Glutamatergic neuron (in vitro differentiated cells): Measurements from ENCODE around the gene PKN3. TPM values are rescaled to one million over a fixed set of nuclear protein-coding genes. Genes with fewer than 3 reads are reported as not detected.
"Not testable (repeated sequence)": the region's sequence is repeated elsewhere in the genome, so short reads cannot be mapped to it uniquely, and the experiment has no call there.

ENCODE experiments used
- DNase-seq: peaks from one replicate; pipeline ENCODE4 v3.0.0; 2022
- H3K27ac Mint-ChIP-seq: one replicate; pipeline ENCODE4 v1.8.0; 2020; ENCODE audit warnings: mild to moderate bottlenecking, mixed read lengths, inconsistent platforms; ENCODE audit not compliant: unreplicated experiment
- H3K27me3 Mint-ChIP-seq: one replicate; pipeline ENCODE4 v1.8.0; 2020; ENCODE audit warnings: mild to moderate bottlenecking, moderate library complexity, mixed read lengths, inconsistent platforms; ENCODE audit not compliant: unreplicated experiment
- H3K36me3 Mint-ChIP-seq: one replicate; pipeline ENCODE4 v1.8.0; 2020; ENCODE audit warnings: mild to moderate bottlenecking, mixed read lengths, inconsistent platforms; ENCODE audit not compliant: unreplicated experiment
- H3K4me1 Mint-ChIP-seq: one replicate; pipeline ENCODE4 v1.8.0; 2020; ENCODE audit warnings: mild to moderate bottlenecking, low read depth, mixed read lengths, inconsistent platforms; ENCODE audit not compliant: unreplicated experiment
- H3K4me3 Mint-ChIP-seq: one replicate; pipeline ENCODE4 v1.8.0; 2020; ENCODE audit warnings: mild to moderate bottlenecking, mixed read lengths, inconsistent platforms; ENCODE audit not compliant: unreplicated experiment
- H3K9me3 Mint-ChIP-seq: one replicate; pipeline ENCODE4 v1.8.0; 2020; ENCODE audit warnings: mild to moderate bottlenecking, moderate library complexity, mixed read lengths, inconsistent platforms; ENCODE audit not compliant: unreplicated experiment
- CTCF ChIP-seq: fragments of 200-600 bp; sonication (generic); IDR thresholded peaks from one replicate; pipeline ENCODE4 v1.5.0; 2021; ENCODE audit not compliant: partially characterized antibody, unreplicated experiment
- total RNA-seq: library from RNA; stranded (reverse); fragmentation: NEBNext Ultra II Directional; extraction: Animal tissue kit (Norgen Biotek cat#: 25700); gene quantifications from one replicate; pipeline ENCODE4 v1.2.1, GENCODE V29; 2021; ENCODE audit not compliant: unreplicated experiment

Gene PKN3
- total RNA-seq, 1 donor from 2014 or later, result 4.3 TPM

DNA sequence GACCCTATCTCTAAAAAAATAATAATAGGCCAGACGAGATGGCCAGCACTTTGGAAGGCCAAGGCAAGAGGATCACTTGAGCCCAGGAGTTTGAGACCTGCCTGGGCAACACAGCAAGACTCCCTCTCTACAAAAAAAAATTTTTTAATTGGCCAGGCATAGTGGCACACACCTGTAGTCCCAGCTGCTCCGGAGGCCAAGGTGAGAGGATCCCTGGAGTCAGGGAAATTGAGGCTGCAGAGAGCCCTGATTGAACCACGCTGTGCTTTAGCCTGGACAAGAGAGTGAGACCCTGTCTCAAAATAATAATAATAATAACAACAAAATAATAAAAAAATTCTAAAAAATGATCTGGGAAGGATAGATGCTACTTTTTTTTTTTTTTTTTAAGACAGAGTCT is 44.5 kb upstream of the PKN3 start:
- peak overlapping the region; percentile 95 for H3K4me3 Mint-ChIP-seq
- peak overlapping the region; percentile 100 for H3K27ac Mint-ChIP-seq
- no peak for DNase-seq
- H3K9me3 Mint-ChIP-seq, result no peaks in the 10 kb centered on the region
- H3K4me1 Mint-ChIP-seq, result no peaks in the 10 kb centered on the region
- TF ChIP-seq CTCF, result no peak
- no peaks in the 10 kb centered on the region for H3K36me3 Mint-ChIP-seq
- H3K27me3 Mint-ChIP-seq, result peaks cover 4% of the 10 kb centered on the region

DNA sequence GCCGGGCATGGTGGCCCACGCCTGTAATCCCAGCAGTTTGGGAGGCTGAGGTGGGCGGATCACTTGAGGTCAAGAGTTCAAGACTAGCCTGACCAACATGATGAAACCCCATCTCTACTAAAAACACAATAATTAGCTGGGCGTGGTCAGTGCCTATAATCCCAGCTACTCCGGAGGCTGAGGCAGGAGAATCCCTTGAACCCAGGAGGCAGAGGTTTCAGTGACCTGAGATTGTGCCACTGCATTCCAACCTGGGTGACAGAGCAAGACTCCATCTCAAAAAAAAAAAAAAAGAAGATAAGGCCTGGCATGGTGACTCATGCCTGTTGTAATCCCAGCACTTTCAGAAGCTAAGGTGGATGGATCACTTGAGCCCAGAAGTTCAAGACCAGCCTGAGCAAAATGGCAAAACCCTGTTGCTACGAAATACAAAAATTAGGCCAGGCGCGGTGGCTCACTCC is 35.8 kb upstream of the PKN3 start:
- DNase-seq, H3K4me1 Mint-ChIP-seq, H3K27ac Mint-ChIP-seq, H3K9me3 Mint-ChIP-seq, H3K4me3 Mint-ChIP-seq, H3K27me3 Mint-ChIP-seq, H3K36me3 Mint-ChIP-seq: not testable (repeated sequence)

DNA sequence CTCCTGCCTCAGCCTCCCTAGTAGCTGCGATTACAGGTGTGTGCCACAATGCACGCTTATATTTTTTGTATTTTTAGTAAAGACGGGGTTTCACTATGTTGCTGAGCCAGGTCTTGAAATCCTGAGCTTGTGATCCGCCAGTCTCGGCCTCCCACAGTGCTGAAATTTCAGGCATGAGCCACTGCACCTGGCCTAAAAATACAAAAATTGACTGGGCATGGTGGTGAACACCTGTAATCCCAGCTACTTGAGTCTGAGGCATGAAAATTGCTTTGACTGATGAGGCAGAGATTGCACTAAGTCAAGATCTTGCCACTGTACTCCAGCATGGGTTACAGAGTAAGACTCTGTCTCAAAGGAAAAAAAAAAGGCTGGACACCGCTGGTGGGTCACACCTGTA is 32.5 kb upstream of the PKN3 start:
- Mint-ChIP-seq H3K27ac (no peak overlapping the region), H3K9me3 (no peaks in the 10 kb centered on the region), H3K36me3 (no peaks in the 10 kb centered on the region), H3K27me3 (no peaks in the 10 kb centered on the region), H3K4me1 (no peaks in the 10 kb centered on the region), H3K4me3 (no peak overlapping the region)
- TF ChIP-seq CTCF, result no peak
- no peak for DNase-seq

DNA sequence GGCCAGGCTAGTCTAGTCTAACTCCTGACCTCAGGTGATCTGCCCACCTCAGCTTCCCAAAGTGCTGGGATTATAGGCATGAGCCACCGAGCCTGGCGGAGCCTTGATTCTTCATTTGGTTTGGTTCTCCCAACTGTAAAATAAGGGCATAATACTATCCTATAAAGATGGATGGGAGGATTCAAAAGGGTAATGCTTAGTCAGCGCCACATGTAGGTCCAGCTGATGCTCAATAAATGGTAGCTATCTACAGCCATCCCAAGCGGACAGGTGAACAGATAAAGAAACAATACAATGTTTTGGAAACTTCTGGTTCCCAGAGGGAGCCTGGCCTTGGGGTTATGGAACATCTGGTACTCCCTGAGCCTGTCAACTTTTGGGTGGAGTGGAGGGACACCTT is 26.9 kb upstream of the PKN3 start:
- Mint-ChIP-seq H3K4me3 (no peak overlapping the region), H3K36me3 (no peaks in the 10 kb centered on the region), H3K27ac (no peak overlapping the region), H3K27me3 (no peaks in the 10 kb centered on the region), H3K4me1 (no peaks in the 10 kb centered on the region), H3K9me3 (no peaks in the 10 kb centered on the region)
- DNase-seq, result no peak
- TF ChIP-seq CTCF, result no peak

GRCh38 chr9:128677794-128678193 is 24.5 kb upstream of the PKN3 start:
- Mint-ChIP-seq H3K27me3 (no peaks in the 10 kb centered on the region), H3K4me3 (no peak overlapping the region), H3K9me3 (no peaks in the 10 kb centered on the region), H3K36me3 (no peaks in the 10 kb centered on the region), H3K27ac (no peak overlapping the region), H3K4me1 (no peaks in the 10 kb centered on the region)
- TF ChIP-seq CTCF, result no peak
- no peak for DNase-seq
